GM21576 (cell line): ENCODE data around the gene ADGRG1.

ENCODE experiments used
- ATAC-seq: cut with Tn5 transposase; IDR thresholded peaks from one replicate; pipeline ENCODE4 v1.9.1; 2021; ENCODE audit warnings: mild to moderate bottlenecking, moderate library complexity; ENCODE audit not compliant: unreplicated experiment

ADGRG1 gene

DNA sequence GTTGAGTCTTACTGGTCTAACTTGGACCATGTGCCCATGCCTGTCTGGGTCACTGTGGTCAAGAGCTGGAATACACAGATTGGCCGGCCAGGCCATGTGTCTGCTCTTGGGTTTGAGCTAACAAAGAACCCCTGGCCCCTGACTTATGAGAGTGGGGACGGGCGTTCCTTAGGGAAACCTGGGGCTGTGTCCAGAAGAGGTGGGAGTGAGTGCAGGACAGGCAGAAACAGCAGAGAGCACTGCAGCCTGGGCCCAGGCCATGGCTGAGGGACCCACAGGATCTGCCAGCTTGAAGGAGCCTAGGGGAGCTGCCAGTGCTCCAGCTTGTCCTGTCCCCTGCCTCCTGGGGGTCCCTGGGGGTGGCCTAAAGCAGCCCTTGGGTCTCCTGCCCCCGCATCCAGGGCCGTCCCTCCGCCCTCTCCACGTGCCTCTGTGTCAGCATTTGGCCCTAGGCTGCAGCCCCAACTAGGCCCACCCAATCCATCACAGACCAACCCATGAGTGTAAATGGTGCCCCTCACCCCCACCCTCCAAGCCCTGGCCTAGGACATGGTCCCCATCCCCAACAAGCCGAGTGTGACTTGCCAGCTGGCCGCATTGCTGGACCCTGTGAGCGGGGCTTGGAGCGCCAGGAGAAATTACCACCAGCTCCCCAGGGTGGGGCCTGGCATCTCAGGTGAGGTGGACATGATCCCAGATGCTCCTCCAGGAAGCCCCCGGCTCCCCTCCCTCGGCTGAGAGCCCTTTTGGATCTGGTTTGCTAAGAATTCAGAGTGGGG is 53.7 kb downstream of the ADGRG1 start:
- ATAC-seq: no peak

DNA sequence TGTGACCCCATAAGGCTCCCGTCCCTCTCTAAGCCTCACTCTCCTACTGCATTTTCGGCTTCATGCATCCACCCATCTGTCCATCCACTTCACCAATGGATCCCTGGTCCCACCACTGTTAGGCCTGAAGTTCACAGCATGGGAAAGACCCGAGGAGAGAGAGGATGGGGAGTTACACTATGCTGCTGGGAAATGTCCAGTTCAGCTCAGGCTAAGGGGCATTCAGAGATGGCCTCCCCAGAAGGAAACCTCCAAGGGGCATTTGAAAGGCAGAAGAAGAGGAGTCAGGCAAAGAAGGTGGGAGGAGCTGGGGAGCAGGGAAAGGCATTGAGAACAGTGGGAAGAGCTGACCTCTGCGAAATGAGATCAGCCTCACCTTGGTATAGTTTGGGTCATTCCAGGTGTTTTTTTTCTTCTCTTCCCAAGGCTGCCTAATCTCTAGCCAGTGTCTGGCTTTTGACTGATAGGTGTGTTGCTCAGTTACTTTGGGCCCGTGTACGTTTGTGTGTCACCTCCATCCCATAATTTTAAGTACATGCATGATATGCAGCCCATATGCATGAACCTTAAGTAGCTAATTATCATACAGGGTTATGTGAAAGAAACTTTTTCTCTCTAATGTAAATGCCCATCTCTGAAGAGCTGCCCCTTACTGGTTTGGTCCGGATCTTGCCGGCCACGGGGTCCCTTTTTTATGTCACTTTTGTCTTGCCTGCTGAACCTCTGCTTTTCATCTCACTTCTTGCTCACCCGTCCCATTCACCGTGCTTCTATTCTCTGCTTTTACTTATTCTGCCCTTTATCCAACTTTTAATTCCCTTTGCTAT is 54.6 kb downstream of the ADGRG1 start:
- no peak for ATAC-seq

DNA sequence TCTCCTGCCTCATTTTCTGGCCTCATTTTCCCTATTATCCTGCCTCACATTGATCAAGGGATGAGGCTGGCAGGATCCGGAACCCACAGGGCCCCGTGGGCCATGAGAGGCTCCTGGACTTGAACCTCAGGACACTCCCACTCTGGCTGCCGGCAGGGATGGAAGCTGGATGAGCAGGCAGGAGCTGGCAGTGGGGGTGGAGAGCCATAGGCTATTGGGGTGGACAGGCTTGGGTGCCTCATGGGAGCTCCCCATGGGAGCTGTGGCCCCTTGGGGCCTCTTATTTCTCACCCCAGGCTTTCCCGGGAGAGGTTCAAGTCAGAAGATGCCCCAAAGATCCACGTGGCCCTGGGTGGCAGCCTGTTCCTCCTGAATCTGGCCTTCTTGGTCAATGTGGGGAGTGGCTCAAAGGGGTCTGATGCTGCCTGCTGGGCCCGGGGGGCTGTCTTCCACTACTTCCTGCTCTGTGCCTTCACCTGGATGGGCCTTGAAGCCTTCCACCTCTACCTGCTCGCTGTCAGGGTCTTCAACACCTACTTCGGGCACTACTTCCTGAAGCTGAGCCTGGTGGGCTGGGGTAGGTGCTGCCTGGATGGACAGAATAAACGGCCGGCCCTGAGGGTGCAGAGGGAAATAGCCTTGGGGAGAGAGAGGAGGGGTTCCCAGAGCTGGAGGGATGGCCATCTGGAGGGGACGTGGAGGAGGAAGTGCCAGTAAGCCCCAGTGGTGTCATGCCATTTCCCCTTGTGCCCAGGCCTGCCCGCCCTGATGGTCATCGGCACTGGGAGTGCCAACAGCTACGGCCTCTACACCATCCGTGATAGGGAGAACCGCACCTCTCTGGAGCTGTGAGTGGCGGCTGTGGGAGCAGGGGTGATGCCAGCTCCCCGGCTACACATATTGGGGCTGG is 55.5 kb downstream of the ADGRG1 start:
- ATAC-seq: no peak

DNA sequence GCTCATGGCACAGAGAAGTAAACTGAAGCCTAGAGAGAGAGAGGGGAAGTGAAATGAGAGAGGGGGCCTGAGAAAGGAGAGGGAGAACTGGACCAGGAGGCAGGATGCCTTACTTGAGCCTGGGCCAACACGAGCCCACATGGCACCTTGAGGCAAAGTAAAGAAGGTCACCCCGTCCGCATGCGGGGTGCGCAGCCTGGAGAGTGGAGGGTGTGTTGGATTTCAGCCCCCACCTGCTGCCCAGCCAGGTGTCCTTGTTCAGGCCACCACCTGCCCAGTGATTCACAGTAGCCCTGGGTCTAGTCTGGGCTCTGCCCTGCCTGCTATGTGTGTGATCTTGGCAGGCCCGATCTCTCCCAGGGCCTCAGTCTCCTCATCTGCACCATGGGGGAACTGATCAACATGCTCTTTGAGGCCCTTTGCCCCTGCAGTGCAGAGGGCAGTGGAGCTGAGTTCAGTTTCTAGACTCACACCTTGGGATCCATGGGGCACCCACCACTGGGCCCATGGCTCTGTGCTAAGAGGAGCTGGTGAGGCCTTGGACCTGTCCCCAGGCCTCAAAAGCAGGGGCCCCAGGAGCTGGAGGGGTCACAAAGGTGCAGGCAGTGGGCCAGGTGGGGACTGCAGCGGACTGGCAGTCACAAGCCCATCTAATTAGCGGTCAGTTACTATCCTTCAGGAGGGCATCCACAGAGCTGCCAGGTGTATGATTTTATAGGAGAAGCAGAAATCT is 56.4 kb downstream of the ADGRG1 start:
- no peak for ATAC-seq

DNA sequence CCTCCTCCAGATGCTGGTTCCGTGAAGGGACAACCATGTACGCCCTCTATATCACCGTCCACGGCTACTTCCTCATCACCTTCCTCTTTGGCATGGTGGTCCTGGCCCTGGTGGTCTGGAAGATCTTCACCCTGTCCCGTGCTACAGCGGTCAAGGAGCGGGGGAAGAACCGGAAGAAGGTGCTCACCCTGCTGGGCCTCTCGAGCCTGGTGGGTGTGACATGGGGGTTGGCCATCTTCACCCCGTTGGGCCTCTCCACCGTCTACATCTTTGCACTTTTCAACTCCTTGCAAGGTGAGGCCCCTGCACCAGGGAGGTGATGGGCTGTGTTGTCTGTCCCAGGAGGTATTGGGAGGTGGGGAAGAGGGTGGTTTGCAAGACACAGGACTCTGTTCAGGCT is 57.2 kb downstream of the ADGRG1 start:
- no peak for ATAC-seq

DNA sequence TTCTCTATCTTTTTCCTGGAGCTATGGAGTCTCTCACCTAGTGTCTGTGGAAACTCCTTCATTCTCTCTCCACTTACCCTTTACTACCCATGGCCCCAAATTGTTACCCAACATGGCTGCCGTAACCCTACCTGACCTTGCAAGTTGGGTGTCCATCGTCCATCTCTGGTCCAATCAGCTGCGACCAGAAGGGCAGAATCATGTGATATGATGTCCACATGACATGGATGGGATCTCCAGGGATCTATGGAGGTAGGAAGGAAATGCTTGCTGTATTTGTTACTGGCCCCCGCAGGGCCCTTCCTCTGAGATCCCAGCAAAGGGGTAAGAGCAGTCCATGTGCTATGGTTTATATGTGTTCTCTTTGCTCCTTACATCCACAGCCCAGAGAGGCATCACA is 58.1 kb downstream of the ADGRG1 start:
- no peak for ATAC-seq

DNA sequence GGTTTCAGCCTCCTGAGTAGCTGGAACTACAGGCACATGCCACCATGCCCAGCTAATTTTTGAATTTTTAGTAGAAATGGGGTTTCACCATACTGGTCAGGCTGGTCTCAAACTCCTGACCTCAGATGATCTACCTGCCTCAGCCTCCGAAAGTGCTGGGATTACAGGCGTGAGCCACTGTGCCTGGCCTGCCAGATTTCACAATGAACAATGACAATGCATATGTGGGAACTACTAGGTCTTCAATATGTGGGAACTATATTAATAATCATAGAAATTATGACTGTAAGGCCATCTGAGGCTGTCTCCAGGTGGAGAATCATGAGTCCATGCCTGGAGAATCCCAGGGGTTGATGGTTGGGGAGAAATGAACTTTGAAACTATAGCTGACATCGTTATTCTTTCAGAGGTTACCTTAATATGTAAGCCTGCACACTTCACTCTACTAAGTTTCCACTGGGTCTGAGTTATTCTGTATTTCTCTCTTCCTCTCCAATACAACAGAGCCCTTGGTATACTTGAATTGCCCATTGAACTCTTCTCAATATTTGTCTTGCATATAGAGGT is 59.0 kb downstream of the ADGRG1 start:
- no peak for ATAC-seq

DNA sequence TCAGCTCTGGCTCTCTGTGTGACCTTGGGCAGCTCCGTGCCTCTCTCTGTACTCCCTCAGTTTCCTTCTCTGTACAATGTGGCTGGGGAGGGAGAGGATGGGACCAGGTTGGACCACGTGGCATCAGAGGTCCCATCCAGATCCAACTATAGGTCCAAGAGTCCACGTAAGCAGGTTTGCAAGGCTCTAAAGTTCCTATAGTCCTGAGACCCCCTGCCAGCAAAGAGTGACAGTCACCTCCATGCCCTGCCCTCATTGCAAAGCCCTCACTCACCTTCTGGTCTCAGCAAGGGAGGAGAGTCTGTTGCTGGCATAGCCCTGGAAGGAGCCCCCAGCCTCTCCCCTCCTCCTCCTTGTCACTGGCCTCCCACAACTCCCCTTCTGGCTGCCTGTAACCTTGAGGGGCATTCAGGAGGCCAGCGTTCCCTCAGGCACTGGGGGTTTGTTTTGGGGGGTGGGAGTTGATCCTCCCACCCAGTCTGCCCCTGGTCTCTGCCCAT is 60.1 kb downstream of the ADGRG1 start:
- ATAC-seq: no peak

DNA sequence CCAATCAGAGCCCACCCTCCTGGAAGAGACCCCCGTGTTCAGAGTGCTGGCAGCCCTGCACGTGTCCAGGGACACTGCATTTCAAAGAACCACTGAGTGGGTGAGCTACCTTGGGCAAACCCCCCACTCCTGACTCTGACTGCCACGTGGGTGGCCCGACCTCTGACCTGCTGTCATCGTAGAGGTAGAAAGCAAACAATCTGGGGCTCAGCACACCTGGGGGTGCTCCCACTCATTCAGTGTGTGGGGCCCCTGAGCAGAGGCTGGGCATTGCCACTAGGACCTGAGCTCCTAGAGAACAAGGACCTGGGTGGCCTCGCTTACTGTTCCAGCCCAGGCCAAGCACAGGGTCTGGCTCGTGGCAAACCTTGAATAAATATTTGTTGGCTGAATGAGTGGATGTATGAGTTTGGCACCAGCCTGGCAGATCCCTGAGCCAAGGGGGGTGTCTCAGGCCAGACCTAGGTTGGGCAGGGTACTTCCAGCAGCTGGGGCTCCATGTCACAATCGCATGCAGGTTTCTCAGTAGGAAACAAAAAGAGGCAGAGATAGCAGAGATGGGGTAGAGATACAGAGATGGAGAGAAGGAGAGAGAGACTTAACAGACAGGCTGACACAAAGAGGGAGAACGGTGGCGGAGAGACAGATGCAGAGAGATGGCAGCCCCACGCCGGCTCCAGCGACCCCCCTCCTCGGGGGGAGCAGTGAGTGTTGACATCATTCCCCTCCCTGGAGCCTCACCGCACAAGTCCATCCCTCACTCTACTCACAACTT is 60.7 kb downstream of the ADGRG1 start:
- ATAC-seq: no peak

DNA sequence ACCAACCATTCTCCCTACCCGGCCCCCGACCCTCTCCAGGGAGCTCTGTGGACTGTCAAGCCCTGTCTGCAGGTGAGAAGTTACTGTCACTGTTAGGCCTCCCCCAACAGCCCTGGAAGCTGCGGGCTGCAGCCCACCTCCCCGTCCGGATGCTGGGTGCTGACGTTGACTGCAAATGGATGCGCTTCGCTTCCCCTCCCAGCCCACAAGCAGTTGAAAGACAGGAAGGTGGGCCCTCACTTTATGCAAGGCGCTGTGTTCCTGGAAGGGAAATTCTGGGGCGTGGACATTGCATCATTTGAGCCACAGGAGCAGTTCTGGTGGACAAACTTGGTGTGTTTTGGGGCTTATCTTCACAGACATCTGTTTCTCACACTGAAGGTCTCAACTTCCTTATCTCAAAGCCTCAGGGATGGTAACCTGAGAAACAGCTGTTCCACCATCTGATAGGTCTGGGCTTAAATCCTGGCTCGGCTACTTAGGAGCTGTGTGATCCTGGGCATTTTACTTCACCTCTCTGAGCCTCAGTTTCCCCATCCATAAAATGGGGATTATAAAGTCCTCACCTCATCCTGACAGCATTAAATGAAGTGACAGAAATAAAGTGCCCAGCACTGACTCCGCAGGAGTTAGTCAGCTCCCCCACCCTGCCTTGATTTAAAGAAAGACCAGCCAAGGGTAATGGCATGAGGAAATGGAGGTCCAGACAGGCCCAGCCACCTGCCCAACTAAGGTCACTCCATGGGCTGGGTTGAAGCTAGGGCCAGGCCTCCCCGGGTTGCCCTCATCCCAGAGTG is 61.5 kb downstream of the ADGRG1 start:
- ATAC-seq: peak; percentile 59

DNA sequence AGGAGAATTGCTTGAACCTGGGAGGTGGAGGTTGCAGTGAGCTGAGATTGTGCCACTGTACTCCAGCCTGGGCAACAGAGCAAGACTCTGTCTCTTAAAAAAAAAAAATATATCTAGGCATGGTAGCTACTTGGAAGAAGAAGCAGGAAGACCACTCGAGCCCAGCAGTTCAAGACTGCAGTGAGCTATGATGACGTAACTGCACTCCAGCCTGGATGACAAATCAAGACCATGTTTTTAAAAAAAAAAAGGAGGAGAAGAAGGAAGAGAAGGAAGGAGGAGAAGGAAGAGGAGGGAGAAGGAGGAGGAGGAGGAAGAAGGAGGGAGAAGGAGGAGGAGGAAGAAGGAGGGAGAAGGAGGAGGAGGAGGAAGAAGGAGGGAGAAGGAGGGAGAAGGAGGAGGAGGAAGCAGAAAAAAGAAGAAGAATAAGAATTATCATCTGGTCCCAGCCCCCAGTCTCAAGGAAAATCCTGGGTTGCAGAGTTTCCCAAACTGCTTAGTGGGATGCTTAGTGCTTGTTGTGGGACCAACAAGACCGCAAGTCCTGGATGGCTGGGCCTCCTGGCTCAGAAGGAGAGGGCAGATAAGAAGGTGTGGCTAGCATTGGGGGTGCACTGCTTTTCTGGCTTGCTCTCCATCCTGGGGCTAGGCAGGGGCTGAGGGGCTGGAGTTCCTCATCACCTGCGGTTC is 62.5 kb downstream of the ADGRG1 start:
- no peak for ATAC-seq

DNA sequence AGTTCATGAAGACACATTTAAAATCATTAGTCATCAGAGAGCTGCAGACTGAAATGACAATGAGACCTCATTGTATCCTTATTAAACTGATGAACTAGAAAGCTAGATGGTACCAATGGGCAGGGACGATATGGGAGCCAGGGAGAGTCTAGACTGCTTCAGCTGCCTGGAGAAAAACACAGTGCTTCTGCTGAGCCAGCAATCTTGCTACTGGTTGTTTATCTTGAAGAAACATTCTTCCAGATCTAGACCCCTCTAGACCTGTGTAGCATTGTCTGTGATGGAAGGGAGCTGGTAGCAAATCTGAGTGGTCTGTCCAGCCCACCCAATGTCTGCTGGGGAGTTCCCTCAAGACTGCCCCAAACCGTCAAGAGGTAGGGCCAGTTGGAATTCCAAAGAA is 64.2 kb downstream of the ADGRG1 start:
- no peak for ATAC-seq

DNA sequence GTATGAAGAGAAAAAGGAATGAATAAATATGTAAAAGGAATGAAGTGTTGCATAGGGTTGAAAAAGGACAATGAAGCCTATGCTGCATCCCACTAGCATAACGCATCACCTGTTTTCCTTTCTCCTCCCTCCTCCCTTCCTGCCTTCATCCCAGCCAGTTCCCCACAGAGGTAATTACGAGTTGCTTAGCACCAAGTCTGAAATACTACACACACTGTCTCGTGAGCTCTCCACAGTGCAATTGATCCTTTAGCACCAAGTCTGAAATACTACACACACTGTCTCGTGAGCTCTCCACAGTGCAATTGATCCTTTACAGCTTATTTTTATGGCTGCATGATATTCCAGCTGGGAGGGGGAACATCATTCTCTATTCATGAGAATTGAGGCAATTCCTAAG is 65.1 kb downstream of the ADGRG1 start:
- ATAC-seq: no peak

DNA sequence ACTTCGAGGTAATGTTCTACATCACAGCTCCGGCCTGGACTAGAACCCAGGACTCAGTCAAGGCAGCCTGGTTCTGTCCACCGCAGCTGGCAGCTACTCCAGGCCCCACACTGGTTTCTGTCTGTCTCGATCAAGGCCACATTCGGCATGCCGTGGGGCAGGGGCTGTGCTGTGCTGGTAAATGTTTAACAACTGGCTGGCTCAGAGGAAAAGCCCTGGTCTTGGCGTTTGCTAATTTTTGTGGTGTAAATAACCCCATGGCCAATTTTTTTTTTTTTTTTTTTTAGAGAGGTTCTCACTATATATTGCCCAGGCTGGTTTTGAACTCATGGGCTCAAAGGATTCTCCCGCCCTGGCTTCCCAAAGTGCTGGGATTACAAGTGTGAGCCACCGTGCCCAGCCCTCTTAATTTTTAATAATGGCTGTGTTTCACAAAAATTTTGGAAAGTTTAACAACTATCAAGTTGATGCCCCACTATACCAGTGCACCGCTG is 65.8 kb downstream of the ADGRG1 start:
- ATAC-seq: no peak

DNA sequence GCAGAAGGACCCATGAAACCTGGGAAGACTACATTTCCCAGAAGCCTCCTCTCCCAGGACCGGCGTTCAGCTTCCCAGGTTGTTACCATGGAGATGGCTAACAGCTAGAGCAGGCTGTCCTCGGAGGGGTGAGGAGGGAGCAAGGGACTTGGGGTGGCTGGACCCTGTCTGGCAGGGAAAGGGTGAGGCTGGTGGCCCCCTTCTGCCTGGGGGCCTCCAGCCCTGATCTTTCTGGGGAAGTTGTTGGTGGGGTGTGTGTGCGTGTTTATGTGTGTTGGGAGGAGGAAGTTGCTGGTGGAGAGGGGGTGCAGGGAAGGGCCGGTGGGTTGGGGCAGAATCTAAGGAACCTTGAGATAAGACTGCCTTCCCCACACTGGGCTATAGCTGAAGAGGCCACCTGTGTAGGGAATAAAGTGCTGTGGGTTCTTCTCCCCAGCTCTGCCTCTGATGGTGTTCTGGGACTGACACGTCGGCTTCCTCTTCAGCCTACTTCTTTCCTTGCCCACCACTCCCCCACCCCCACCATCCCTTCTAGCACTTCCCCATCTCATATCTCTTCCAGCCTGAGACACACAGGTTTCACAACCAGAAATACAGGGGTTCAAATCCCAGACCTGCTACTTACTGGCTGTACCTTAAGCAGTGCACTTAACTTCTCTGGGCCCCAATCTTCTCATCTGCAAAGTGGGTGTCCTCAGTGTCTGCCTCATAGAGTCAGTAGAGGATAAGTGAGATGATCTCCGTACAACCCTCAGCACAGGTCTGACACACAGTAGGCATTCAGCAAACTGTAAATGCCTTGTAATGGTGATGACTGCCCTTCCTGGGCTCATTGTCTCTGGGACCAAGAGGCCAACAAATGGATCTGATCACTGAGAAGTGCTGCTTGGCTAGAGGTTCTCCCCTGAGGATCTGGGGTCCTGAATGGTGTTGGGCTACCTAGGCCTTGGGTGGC is 66.6 kb downstream of the ADGRG1 start, which contains the start of gene DRC7:
Gene DRC7 (plus strand): TSS at position 82 of the 955 bp plus-strand sequence. CDS start 3,144 bp downstream, outside the sequence.
- no peak for ATAC-seq

DNA sequence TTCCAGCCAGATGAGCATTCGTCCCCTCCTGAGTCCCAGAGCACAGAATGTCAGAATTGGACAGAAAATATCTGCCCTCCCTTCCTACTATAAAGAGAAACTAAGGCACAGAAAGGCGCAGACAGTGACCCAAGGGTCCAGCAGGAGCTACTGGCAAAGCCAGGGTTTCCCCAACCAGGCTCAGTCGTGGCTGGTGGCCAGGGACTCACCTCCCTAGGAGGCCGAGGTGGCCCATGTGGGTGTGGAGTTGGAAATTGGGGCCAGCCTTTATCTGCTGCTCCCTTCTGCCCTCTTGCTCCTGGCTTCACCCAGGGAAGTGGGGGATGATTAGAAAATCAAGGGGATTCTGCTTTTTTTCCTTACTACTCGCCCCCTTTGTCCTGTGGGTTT is 67.2 kb downstream of the ADGRG1 start:
- no peak for ATAC-seq
